ENCODE measurements around the gene RPL18.

DNA sequence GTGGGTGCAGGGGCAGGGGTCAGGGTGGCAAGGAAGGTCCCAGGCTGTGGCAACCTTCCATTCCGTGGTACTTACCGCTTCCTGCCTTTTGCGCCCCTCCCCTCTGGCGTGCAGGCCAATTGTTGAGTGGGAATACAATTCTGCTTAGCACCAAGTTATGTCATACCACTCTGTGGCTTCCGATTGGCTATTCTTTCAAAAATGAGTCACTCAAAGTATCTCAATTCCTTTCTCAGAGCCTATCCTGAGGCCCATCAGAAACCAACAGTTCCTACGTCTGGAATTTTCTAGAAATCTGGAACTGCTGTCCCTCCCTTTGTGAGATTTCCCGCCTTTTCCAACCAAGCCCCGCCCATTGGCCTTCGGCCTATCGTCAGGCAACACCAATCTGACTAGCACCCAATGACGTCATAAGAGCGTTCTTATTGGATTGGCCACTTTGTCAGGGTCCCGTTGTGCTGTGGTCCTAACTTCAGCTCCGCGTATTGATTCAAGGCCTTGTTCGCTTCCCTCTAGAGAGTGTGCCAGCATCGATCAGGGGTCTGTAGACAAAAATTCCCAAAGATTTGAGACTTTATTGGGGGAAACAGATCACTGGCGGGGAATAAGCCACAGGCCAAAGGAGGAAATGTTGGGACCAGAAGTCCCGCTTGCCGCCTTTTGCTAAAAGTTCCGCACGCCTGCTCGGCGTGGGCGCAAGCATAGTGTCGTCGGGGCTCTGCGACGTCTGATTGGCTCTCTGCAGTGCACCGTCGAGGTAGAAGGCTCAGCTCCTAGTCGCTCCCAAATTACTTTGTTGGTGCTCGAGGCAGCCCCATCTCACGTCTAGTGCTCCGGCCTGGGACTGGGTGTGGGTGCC, 42.1 kb upstream of the RPL18 start:
- TF ChIP-seq, protein P1, sequence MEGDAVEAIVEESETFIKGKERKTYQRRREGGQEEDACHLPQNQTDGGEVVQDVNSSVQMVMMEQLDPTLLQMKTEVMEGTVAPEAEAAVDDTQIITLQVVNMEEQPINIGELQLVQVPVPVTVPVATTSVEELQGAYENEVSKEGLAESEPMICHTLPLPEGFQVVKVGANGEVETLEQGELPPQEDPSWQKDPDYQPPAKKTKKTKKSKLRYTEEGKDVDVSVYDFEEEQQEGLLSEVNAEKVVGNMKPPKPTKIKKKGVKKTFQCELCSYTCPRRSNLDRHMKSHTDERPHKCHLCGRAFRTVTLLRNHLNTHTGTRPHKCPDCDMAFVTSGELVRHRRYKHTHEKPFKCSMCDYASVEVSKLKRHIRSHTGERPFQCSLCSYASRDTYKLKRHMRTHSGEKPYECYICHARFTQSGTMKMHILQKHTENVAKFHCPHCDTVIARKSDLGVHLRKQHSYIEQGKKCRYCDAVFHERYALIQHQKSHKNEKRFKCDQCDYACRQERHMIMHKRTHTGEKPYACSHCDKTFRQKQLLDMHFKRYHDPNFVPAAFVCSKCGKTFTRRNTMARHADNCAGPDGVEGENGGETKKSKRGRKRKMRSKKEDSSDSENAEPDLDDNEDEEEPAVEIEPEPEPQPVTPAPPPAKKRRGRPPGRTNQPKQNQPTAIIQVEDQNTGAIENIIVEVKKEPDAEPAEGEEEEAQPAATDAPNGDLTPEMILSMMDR (conservative IDR thresholded peaks at IDR 0.05) = no peak
- TF ChIP-seq EZH2 (IDR thresholded peaks at IDR 0.05; ENCODE audit: low read depth) = no peak

Data from PC-9 (cell line).